Measurements from ENCODE around the gene CTF1.

The CTF1 gene

DNA sequence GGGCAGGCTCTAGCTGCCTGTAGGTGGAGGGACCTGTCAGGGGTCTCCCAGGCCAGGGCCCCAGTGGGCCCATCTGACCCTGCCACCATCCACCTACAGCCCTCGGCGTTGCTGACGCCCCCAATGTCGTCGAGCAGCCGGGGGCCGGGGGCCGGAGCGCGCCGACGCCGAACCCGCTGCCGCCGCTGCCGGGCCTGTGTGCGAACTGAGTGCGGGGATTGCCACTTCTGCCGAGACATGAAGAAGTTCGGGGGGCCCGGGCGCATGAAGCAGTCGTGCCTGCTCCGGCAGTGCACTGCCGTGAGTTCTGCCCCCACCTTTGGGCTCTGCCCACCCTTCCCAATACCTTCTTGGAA, 29.2 kb downstream of the CTF1 start:
- Histone ChIP-seq H3K27ac (peak overlapping the region; percentile 6), H3K9me3 (no peaks in the 10 kb centered on the region), H3K36me3 (peaks cover 15% of the 10 kb centered on the region), H3K27me3 (no peaks in the 10 kb centered on the region), H3K4me1 (ENCODE audit: control insufficient read depth in 1 of 2, insufficient read depth in 1 of 2, low read depth in 1 of 2, low read length in 1 of 2) (peaks cover 12 to 18% of the 10 kb centered on the region in 2 experiments), H3K4me3 (ENCODE audit: low read depth in 1 of 2, low read length in 1 of 2) (no peak overlapping the region)
- TF ChIP-seq, protein P1, sequence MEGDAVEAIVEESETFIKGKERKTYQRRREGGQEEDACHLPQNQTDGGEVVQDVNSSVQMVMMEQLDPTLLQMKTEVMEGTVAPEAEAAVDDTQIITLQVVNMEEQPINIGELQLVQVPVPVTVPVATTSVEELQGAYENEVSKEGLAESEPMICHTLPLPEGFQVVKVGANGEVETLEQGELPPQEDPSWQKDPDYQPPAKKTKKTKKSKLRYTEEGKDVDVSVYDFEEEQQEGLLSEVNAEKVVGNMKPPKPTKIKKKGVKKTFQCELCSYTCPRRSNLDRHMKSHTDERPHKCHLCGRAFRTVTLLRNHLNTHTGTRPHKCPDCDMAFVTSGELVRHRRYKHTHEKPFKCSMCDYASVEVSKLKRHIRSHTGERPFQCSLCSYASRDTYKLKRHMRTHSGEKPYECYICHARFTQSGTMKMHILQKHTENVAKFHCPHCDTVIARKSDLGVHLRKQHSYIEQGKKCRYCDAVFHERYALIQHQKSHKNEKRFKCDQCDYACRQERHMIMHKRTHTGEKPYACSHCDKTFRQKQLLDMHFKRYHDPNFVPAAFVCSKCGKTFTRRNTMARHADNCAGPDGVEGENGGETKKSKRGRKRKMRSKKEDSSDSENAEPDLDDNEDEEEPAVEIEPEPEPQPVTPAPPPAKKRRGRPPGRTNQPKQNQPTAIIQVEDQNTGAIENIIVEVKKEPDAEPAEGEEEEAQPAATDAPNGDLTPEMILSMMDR (IDR thresholded peaks at IDR 0.05): no peak

DNA sequence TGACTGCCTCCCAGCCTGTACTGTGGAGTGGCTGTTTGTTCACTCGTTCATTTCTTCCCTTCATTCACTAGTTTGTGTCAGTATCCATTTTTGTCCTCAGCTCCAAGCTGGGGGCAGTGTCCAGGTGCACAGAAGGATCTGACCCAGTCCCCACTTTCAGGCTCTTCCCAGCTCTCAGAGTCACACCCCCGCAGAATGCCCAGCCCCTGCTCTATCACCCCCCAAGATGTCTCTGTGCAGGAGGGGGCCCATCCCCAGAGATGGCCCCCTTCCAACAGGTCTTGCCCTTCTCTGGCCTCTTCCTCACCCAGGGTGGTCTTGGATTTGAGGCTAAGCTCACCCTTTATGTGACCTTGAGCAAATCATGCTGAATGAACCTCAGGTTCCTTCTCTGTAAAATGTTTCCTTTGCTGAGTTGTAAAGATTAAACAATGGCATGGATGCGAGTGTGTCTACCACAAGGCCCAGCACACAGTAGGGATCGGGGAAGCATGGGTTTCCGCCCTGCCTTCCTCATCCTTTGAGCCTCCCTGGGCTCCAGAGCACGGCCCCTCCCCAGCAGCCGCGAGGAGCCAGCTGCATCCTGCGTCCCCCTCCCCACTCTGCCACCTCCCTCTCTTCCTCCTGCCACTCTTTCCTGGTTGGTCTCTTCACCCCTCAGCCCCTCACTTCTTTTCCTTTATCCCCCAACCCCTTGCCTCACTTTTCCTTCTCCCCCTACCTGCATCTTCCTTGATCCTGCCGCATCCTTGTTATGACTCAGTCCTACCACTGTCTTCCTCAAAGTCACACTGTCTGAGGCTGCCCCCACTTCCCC, 29.8 kb downstream of the CTF1 start:
- Histone ChIP-seq H3K27me3 (no peaks in the 10 kb centered on the region), H3K27ac (peak overlapping the region; percentile 42), H3K4me1 (ENCODE audit: control insufficient read depth in 1 of 2, insufficient read depth in 1 of 2, low read depth in 1 of 2, low read length in 1 of 2) (peaks cover 12 to 18% of the 10 kb centered on the region in 2 experiments), H3K4me3 (ENCODE audit: low read depth in 1 of 2, low read length in 1 of 2) (no peak overlapping the region), H3K9me3 (no peaks in the 10 kb centered on the region), H3K36me3 (peaks cover 21% of the 10 kb centered on the region)
- TF ChIP-seq, protein P1 (IDR thresholded peaks at IDR 0.05): no peak

DNA sequence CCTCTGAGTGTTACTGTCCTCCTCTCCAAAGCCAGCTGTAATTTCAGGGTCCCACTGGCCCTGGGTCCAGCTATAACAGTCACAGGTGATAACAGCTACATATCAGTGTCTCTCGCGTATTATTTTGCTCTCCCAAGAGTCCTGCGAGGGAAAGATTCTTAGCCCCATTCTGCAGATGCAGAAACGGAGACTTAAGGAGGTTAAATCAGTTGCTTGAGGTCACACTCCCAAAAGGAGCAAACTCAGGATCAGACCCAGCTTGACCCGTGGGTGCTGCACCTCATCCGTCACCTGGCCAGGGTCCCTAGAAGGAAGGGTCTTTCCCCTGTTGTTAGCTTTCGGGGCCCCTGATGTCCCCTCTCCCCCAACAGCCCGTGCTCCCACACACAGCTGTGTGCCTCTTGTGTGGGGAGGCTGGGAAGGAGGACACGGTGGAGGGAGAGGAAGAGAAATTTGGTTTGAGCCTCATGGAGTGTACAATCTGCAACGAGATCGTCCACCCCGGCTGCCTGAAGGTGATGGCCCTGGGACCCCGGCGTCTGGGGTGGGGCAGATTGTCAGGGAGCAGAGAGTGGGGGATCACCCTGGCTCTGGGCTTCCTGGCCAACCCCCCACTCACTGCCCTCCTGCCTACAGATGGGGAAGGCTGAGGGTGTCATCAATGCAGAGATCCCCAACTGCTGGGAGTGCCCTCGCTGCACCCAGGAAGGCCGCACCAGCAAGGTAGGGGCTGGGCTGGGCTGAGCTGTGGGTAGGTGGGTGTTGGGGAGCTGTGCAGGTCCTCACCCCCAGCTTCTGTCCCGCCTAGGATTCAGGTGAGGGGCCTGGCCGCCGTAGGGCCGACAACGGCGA, 30.7 kb downstream of the CTF1 start:
- Histone ChIP-seq H3K36me3 (peaks cover 27% of the 10 kb centered on the region), H3K4me1 (ENCODE audit: control insufficient read depth in 1 of 2, insufficient read depth in 1 of 2, low read depth in 1 of 2, low read length in 1 of 2) (peaks cover 2 to 8% of the 10 kb centered on the region in 2 experiments), H3K4me3 (ENCODE audit: low read depth in 1 of 2, low read length in 1 of 2) (no peak overlapping the region), H3K27me3 (no peaks in the 10 kb centered on the region), H3K9me3 (no peaks in the 10 kb centered on the region), H3K27ac (peak overlapping the region; percentile 27)
- TF ChIP-seq, protein P1 (IDR thresholded peaks at IDR 0.05): no peak

DNA sequence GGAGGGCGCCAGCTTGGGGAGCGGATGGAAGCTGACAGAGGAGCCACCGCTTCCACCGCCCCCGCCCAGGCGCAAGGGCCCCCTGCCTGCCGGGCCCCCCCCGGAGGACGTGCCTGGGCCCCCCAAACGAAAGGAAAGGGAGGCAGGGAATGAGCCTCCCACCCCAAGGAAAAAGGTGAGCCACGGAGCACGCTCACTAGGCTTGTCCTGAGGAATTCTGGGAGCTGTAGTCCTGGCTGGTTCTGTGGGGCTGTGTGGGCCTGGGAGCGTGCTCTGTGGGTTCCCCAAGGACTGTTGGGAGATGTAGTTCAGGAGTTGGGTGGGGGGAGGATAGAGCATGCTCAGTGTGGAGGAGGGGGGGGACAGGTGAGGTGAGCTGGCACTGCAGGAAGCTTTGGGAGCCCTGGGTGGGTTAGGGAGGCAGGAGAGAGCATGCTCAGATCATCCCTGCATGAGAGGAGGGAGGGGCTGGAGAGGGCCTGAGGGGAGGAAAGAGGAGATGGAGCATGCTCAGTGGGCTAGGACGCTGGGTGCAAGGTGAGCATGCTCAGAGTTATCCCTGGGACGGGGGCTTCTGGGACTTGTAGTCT, 31.5 kb downstream of the CTF1 start:
- TF ChIP-seq, protein P1 (IDR thresholded peaks at IDR 0.05): no peak
- Histone ChIP-seq H3K27ac (no peak overlapping the region), H3K4me1 (ENCODE audit: control insufficient read depth in 1 of 2, insufficient read depth in 1 of 2, low read depth in 1 of 2, low read length in 1 of 2) (peaks cover 0 to 7% of the 10 kb centered on the region in 2 experiments), H3K4me3 (ENCODE audit: low read depth in 1 of 2, low read length in 1 of 2) (no peak overlapping the region), H3K36me3 (peaks cover 31% of the 10 kb centered on the region), H3K27me3 (no peaks in the 10 kb centered on the region), H3K9me3 (no peaks in the 10 kb centered on the region)

DNA sequence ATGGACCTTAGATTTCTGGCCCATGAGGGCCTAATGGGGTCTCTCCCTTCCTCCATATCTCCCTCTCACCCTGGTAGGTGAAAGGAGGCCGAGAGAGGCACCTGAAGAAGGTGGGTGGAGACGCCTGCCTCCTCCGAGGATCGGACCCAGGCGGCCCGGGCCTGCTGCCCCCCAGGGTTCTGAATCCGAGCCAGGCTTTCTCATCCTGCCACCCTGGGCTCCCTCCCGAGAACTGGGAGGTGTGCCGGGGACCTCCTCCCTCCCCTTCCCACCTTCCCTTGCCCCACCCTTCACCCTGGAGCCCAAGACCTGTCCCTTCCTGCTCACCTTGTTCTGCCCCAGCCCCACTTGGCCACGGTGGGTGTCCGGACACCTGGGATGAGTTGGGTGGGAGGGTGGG, 32.0 kb downstream of the CTF1 start:
- Histone ChIP-seq H3K4me1 (ENCODE audit: control insufficient read depth in 1 of 2, insufficient read depth in 1 of 2, low read depth in 1 of 2, low read length in 1 of 2) (peaks cover 0 to 7% of the 10 kb centered on the region in 2 experiments), H3K27ac (no peak overlapping the region), H3K27me3 (no peaks in the 10 kb centered on the region), H3K36me3 (peaks cover 31% of the 10 kb centered on the region), H3K4me3 (ENCODE audit: low read depth in 1 of 2, low read length in 1 of 2) (no peak overlapping the region), H3K9me3 (no peaks in the 10 kb centered on the region)
- TF ChIP-seq, protein P1 (IDR thresholded peaks at IDR 0.05): no peak
